Loucy (cell line): ENCODE measurements around the gene WNT5A.

Experiments used
- H2AFZ ChIP-seq: fragments of 200-600 bp; sonication (generic); 2 replicates; pipeline ENCODE4 v1.6.0; 2016; ENCODE audit warnings: antibody characterized with exemption, mild to moderate bottlenecking, low read length, moderate library complexity
- H3F3A ChIP-seq: fragments of 200-600 bp; 2 replicates; pipeline ENCODE4 v1.6.0; 2016; ENCODE audit warnings: antibody characterized with exemption, low read depth, mild to moderate bottlenecking
- H3K27me3 ChIP-seq: fragments of 200-600 bp; sonication (generic); 2 replicates; pipeline ENCODE4 v1.6.1; 2014; ENCODE audit warnings: low read length, mild to moderate bottlenecking; ENCODE audit not compliant: insufficient read depth, poor library complexity, severe bottlenecking
- H3K36me3 ChIP-seq: fragments of 200-600 bp; sonication (generic); 2 replicates; pipeline ENCODE4 v1.6.1; 2016; ENCODE audit warnings: low read length; ENCODE audit not compliant: insufficient read depth
- H3K4me1 ChIP-seq: fragments of 200-600 bp; sonication (generic); 2 replicates; pipeline ENCODE4 v1.5.1; 2014; ENCODE audit warnings: low read length, mild to moderate bottlenecking; ENCODE audit not compliant: insufficient read depth, poor library complexity, severe bottlenecking
- H3K4me2 ChIP-seq: fragments of 200-600 bp; sonication (generic); 2 replicates; pipeline ENCODE4 v1.6.0; 2014; ENCODE audit warnings: antibody characterized with exemption, low read length, low read depth, mild to moderate bottlenecking; ENCODE audit not compliant: poor library complexity, severe bottlenecking
- H3K4me3 ChIP-seq: fragments of 200-600 bp; sonication (generic); 2 replicates; pipeline ENCODE4 v1.5.1; 2014; ENCODE audit warnings: low read length, mild to moderate bottlenecking, mixed read lengths; ENCODE audit not compliant: poor library complexity, severe bottlenecking
- H3K79me2 ChIP-seq: fragments of 200-600 bp; sonication (generic); 2 replicates; pipeline ENCODE4 v1.6.1; 2014; ENCODE audit warnings: low read length; ENCODE audit not compliant: insufficient read depth
- H3K9ac ChIP-seq: fragments of 200-600 bp; sonication (generic); 2 replicates; pipeline ENCODE4 v1.6.0; 2014; ENCODE audit warnings: mild to moderate bottlenecking, low read depth, low read length, moderate library complexity; ENCODE audit not compliant: poor library complexity, severe bottlenecking
- H3K9me2 ChIP-seq: fragments of 200-600 bp; sonication (generic); replicated peaks from 2 replicates; pipeline ENCODE4 v1.6.1; 2016; ENCODE audit warnings: low read depth, low read length, mixed read lengths
- H3K9me3 ChIP-seq: fragments of 200-600 bp; sonication (generic); 2 replicates; pipeline ENCODE4 v1.6.1; 2014; ENCODE audit warnings: mild to moderate bottlenecking, antibody characterized with exemption, low read length, low read depth; ENCODE audit not compliant: insufficient read depth
- H4K20me1 ChIP-seq: fragments of 200-600 bp; sonication (generic); 2 replicates; pipeline ENCODE4 v1.6.0; 2014; ENCODE audit warnings: antibody characterized with exemption, low read length, mild to moderate bottlenecking; ENCODE audit not compliant: insufficient read depth, poor library complexity, severe bottlenecking
- CTCF ChIP-seq: fragments of 200-600 bp; sonication (generic); conservative IDR thresholded peaks from 2 replicates; pipeline ENCODE4 v1.5.1; 2014; ENCODE audit warnings: mild to moderate bottlenecking, antibody characterized with exemption, low read length
- EZH2phosphoT487 ChIP-seq: fragments of 200-600 bp; IDR thresholded peaks from 2 replicates; pipeline ENCODE4 v1.6.1; 2018; ENCODE audit warnings: antibody characterized with exemption, mild to moderate bottlenecking, moderate library complexity, borderline replicate concordance

WNT5A gene

DNA sequence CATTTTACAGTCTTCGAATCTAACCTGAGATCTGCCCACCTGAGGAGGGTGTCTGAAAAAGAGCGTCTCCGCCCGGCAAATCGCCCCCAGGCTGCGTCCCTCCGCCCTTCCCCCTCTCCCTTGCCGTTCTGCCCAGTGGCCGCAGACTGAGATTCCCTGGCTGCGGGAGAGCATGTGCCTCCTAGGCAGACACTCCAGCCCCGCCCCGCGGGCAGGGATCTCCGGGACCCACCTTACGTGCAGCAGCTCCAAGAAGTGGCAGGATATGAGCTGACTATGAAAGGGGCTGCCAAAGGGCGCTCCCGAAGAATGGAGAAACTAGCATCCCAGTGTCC is 2.7 kb upstream of the WNT5A start:
- Histone ChIP-seq H2AFZ (no peak overlapping the region), H3K9me2 (no peaks in the 10 kb centered on the region), H3F3A (0 out of 2 replicates have a peak, but pooled peaks cover 3% of the 10 kb centered on the region), H3K4me3 (peak overlapping the region; percentile 78), H3K4me2 (peak overlapping the region; percentile 69), H3K9ac (peak overlapping the region; percentile 69), H3K79me2 (peaks cover 36% of the 10 kb centered on the region), H4K20me1 (no peaks in the 10 kb centered on the region), H3K4me1 (peaks cover 36% of the 10 kb centered on the region), H3K9me3 (no peaks in the 10 kb centered on the region), H3K36me3 (no peaks in the 10 kb centered on the region), H3K27me3 (peaks cover 16% of the 10 kb centered on the region)
- no peak for TF ChIP-seq EZH2phosphoT487
- TF ChIP-seq CTCF: no peak

- Histone ChIP-seq H3K4me1 (peaks cover 36% of the 10 kb centered on the region), H3K79me2 (peaks cover 49% of the 10 kb centered on the region), H3K9ac (peak overlapping the region; percentile 69), H3K4me3 (peak overlapping the region; percentile 78), H3K36me3 (no peaks in the 10 kb centered on the region), H3F3A (0 out of 2 replicates have a peak, but pooled peaks cover 3% of the 10 kb centered on the region), H4K20me1 (no peaks in the 10 kb centered on the region), H3K4me2 (peak overlapping the region; percentile 66), H3K9me3 (no peaks in the 10 kb centered on the region), H2AFZ (peak overlapping the region; percentile 74), H3K9me2 (no peaks in the 10 kb centered on the region), H3K27me3 (peaks cover 16% of the 10 kb centered on the region)
- TF ChIP-seq EZH2phosphoT487: no peak
- no peak for TF ChIP-seq CTCF
Observed at GRCh38 chr3:55488398-55489055, 1.4 kb upstream of the WNT5A start.

DNA sequence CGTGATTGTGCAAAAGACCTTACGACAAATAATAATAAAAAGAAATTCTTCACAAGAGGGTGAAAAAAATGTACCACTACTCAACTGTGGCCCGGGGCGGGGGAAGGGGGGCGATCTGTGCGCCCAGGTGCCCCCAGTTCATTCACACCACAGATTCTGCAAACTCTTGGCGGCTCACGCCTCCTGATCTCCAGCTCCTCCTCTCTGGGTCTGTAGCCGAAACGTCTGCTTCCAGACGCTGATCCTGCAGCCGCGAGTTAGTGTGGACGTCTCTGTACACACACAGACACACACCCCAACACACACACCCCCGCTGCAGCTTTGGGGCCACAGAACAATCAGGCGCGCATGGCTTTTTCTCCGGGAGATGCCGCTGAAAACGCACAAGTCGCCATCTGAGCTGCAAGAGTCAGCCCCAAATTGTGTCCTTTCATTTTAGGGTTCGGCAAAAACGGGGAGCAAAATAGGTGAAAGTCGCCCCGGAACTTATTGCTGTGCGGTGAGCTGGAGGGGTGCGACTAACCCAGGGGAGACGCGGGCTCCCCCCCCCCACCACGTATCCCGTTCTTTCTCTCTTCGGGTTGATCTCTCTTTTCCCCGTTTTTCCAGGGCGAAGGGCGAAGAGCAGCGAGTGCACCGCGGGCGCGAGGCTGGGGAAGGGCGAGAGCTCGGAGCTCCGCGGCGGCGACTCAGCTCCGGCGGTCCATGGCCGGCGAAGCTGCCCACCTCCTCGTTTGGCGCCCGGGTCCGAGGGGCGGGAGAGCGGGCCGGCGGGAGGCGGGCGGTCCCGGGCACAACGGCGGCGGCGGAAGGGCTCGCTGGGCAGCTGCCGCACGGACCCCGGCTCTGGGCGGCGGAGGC is 505 bp upstream of the WNT5A start:
- Histone ChIP-seq H2AFZ (peak overlapping the region; percentile 74), H3F3A (0 out of 2 replicates have a peak, but pooled peaks cover 3% of the 10 kb centered on the region), H4K20me1 (no peaks in the 10 kb centered on the region), H3K4me3 (peak overlapping the region; percentile 78), H3K4me2 (peak overlapping the region; percentile 66), H3K9me3 (no peaks in the 10 kb centered on the region), H3K9ac (peak overlapping the region; percentile 69), H3K4me1 (peaks cover 36% of the 10 kb centered on the region), H3K9me2 (no peaks in the 10 kb centered on the region), H3K79me2 (peaks cover 58% of the 10 kb centered on the region), H3K36me3 (no peaks in the 10 kb centered on the region), H3K27me3 (peaks cover 16% of the 10 kb centered on the region)
- TF ChIP-seq EZH2phosphoT487 (no peak), CTCF (no peak)
